GM23248 (cell line): ENCODE data around the gene KDM3B.

ENCODE experiments used
- EZH2 ChIP-seq: fragments of 200-600 bp; sonication (generic); IDR thresholded peaks from 2 replicates; pipeline ENCODE4 v1.6.1; 2018; ENCODE audit warnings: antibody characterized with exemption, mild to moderate bottlenecking; ENCODE audit not compliant: insufficient read depth, poor library complexity, severe bottlenecking
- EZH2phosphoT487 ChIP-seq: fragments of 200-600 bp; sonication (generic); IDR thresholded peaks from 2 replicates; pipeline ENCODE4 v1.6.1; 2018; ENCODE audit warnings: antibody characterized with exemption, moderate library complexity, mild to moderate bottlenecking, low read depth; ENCODE audit not compliant: insufficient read depth

DNA sequence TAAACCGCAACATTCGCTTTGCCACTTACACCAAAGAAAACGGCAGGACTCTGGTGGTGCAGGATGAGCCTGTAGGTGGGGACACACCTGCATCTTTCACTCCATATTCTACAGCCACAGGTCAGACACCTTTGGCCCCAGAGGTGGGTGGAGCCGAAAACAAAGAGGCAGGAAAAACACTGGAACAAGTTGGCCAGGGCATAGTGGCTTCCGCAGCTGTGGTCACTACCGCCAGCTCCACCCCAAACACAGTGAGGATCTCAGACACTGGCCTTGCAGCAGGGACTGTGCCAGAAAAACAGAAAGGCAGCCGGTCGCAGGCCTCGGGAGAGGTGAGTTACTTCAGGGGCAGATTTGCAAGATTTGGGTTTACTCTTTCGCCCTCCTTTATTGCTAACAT is 33.8 kb downstream of the KDM3B start:
- no peak for TF ChIP-seq EZH2
- no peak for TF ChIP-seq EZH2phosphoT487
